SIG-M5 treated with dmso at 0.1 percent for 504 hours (cell line): ENCODE results near the gene RABEPK.
"Not testable (repeated sequence)": the region's sequence is repeated elsewhere in the genome, so short reads cannot be mapped to it uniquely, and the experiment has no call there.

Source experiments
- DNase-seq: peaks from one replicate; lab custom pipeline; 2025; ENCODE audit not compliant: unreplicated experiment; lab: John Stamatoyannopoulos, UW

Gene RABEPK

GRCh38 chr9:125243792-125244260, 43.5 kb downstream of the RABEPK start:
- DNase-seq: no peak

GRCh38 chr9:125246261-125246667, 45.9 kb downstream of the RABEPK start:
- no peak for DNase-seq

GRCh38 chr9:125254231-125254630, 53.9 kb downstream of the RABEPK start:
- no peak for DNase-seq

- no peak for DNase-seq
Measured at GRCh38 chr9:125255781-125256391, 55.5 kb downstream of the RABEPK start.

GRCh38 chr9:125258160-125258785, 57.9 kb downstream of the RABEPK start:
- no peak for DNase-seq

GRCh38 chr9:125258832-125259534, 58.6 kb downstream of the RABEPK start:
- peak; percentile 88 for DNase-seq

- DNase-seq: no peak
Measured at GRCh38 chr9:125260561-125260960, 60.2 kb downstream of the RABEPK start.

GRCh38 chr9:125261501-125262293, 61.4 kb downstream of the RABEPK start, which contains the start of gene GAPVD1:
GAPVD1 (plus strand) TSS chr9:125261826; CDS start chr9:125298922, 37,096 bp downstream.
- peak; percentile 90 for DNase-seq

- DNase-seq: peak; percentile 23
Measured at GRCh38 chr9:125262294-125262991, 62.1 kb downstream of the RABEPK start.

GRCh38 chr9:125264068-125264467, 63.7 kb downstream of the RABEPK start:
- not testable (repeated sequence) for DNase-seq

- DNase-seq: no peak
Measured at GRCh38 chr9:125268394-125269013, 68.2 kb downstream of the RABEPK start.

GRCh38 chr9:125269014-125269397, 68.7 kb downstream of the RABEPK start:
- DNase-seq: no peak

GRCh38 chr9:125271081-125271480, 70.7 kb downstream of the RABEPK start:
- no peak for DNase-seq

- peak; percentile 44 for DNase-seq
Measured at GRCh38 chr9:125272697-125273096, 72.4 kb downstream of the RABEPK start.

- DNase-seq: no peak
Measured at GRCh38 chr9:125276771-125277170, 76.4 kb downstream of the RABEPK start.

GRCh38 chr9:125277411-125277810, 77.1 kb downstream of the RABEPK start:
- DNase-seq: no peak

GRCh38 chr9:125280945-125281344, 80.6 kb downstream of the RABEPK start:
- no peak for DNase-seq
